GM19239 (cell line): ENCODE results near the gene HMGB2.

Source experiments
- DNase-seq: peaks from one replicate; pipeline ENCODE4 v3.0.0; 2011; ENCODE audit warnings: low spot score; ENCODE audit not compliant: insufficient read length
- FAIRE-seq: peaks from 2 replicates; lab custom pipeline; 2011; peaks lifted over from hg19 to GRCh38; lab: Jason Lieb, UNC

The HMGB2 gene

DNA sequence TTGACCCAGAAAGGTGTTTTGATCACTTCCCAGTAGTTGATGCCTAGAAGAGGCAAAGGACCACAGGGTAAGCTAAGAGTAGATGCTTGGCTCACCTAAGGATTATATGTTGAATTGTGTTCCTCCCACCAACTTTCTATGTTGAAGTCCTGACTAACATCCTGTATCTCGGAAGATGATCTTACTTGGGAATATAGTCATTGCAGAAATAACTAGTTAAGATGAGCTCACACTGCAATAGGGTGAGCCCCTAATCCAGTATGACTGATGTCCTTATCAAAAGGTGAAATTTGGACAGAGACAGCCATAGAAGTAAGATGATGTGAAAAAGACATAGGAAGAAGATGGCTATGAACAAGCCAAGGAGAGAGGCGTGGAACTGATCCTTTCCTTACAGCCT lies 3.3 kb upstream of the HMGB2 start:
- FAIRE-seq = no peak
- no peak for DNase-seq

DNA sequence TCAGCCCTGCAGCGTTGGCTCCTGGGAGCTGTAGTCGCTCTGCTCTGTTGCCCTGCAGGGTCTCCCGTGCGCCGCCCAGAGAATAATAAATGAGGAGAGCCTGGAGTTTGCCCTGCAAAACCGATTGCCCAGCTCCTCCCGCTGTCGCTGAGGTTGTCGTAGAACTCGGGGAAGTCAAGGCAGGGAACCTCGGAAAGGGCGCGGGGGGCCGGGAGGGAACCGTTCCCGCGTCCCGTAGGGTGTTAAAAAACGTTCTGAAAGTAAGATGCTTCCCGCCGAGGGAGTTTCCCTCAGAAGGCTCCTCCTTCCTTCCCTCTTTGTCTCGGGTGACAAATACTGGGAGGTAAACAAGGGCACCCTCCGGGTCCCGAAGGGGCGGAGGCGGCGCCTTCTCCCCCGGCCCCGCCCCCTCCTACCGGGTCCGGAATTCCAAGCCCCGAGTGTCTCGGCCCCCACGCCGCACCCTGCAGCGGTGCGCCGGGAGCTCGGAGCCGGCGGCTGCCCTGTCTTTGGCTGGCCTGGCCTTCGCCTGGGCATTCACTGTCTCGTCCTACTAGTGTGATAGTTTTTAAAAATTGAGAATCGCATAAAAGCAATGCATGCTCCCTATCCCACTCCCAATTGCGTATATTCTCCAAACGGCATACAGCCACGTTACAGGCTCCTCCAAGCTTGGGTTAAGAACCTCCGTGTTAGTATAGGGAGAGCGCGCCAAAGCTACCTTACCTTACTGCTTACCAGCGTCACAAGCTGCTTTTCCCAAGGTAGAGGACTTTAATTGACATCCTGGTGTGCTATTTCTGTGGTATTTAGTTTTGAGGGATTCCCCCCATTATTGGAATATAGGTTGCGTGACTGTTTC lies 964 bp upstream of the HMGB2 start:
- peak; percentile 50 for DNase-seq

DNA sequence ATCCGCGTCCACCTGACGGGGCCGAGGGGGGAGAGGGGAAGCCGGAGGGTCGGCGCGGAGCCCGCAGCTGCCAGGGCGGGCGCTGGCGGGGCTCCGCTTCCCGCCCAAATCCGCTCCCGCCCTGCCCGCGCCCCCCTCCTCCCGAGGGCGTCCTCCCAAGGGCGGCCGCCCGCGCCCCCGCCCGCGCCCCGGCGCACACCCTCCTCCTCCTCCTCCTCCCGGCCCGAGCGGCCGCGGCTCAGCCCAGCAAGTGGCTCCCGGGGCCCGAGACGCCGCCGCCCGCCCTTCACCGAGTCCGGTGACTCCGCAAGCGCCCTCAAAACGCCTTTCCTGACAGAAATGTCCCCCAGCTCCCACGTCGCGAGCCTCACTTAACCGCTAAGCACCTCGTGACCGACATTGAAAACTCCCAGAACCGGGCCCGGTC lies 487 bp downstream of the HMGB2 start:
- FAIRE-seq (no peak), DNase-seq (no peak)

More for the DNA sequence above, 964 bp upstream of the HMGB2 start:
- peak; percentile 75 for FAIRE-seq

DNA sequence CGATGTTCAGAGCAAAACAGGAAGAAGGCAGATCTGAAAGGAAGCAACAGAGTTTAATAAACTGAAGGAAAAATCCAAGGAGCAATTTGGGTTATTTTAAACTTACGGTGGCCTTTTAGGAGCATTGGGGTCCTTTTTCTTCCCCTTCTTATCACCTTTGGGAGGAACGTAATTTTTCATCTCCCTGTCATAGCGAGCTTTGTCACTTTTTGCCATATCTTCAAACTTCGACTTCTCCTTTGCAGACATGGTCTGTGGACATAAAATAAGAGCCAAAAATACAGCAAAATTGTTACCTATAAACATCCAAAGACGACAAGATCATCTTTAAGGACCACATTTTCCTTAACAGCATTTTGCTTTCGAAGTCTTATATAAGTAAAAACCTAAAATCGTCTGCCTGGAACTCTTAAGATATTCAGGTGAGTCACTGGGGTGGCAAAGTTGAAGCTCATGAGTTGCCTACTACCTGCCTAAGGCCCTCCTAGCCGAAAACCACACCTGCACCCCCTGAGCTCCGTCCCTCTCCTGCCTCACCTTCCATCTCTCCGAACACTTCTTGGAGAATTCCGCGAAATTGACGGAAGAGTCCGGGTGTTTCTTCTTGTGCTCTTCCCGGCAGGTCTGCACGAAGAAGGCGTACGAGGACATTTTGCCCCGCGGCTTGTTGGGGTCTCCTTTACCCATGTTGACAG lies 1.0 kb downstream of the HMGB2 start:
- DNase-seq = no peak
- FAIRE-seq = peak; percentile 89

DNA sequence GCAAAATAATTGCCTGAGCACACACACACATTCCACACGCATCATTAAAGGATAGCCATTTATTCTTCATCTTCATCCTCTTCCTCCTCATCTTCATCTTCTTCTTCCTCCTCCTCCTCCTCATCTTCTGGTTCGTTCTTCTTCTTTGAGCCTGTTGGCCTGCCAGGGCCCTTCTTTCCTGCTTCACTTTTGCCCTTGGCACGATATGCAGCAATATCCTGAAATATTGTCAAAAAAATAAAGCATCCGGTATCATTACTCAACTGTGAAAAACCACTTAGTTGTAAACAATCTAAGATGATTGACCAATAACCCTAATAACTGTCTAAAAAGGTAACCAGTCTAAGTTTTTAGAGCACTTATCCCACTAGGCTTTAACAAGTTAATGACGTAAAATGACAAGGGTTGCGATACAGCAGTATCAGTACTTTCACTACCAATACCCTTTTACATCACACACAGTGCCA lies 2.1 kb downstream of the HMGB2 start:
- DNase-seq (no peak), FAIRE-seq (no peak)

DNA sequence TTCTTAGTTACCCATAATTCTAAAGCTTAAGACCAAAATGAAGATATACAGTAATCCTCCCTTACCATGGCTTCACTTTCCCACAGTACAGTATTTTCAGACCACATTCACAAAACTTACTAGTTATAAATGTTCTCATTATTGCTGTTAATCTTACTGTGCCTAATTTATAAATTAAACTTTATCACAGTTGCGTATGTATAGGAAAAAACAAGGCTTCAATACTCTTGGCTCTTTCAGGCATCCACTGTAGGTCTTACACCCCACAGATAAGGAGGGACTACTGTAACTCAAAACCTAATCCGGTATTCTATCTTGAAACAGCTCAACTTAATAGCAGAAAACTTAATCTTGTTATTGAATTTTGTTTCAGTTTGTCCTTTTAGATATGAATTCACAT lies 3.6 kb downstream of the HMGB2 start:
- DNase-seq (no peak), FAIRE-seq (peak; percentile 4)

DNA sequence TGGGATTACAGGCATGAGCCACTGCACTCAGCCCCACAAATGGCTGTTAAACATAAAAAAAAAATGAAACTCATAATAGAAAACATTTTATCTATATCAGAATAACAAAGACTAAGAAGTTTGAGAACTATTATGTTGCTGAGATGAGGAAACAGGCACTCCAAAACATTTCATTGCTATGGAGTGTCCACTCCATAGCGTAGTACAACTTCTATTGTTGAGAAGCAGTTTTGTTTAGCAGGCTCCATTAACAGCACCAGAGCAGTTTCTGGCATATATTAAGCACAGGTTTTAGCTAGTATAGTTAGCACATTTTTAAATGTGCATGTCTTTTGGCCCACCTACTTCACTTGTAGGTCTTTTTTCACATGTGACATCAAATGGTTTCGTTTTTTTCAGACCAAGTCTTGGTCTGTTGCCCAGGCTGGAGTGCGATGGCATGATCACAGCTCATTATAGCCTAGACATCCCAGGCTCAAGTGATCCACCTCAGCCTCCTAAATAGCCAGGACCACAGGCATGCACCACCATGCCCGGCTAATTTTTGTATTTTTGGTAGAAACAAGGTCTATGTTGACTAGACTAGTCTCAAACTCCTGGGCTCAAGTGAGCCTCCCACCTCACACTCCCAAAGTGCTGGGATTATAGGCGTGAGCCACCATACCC lies 5.8 kb downstream of the HMGB2 start:
- FAIRE-seq = no peak
- no peak for DNase-seq

DNA sequence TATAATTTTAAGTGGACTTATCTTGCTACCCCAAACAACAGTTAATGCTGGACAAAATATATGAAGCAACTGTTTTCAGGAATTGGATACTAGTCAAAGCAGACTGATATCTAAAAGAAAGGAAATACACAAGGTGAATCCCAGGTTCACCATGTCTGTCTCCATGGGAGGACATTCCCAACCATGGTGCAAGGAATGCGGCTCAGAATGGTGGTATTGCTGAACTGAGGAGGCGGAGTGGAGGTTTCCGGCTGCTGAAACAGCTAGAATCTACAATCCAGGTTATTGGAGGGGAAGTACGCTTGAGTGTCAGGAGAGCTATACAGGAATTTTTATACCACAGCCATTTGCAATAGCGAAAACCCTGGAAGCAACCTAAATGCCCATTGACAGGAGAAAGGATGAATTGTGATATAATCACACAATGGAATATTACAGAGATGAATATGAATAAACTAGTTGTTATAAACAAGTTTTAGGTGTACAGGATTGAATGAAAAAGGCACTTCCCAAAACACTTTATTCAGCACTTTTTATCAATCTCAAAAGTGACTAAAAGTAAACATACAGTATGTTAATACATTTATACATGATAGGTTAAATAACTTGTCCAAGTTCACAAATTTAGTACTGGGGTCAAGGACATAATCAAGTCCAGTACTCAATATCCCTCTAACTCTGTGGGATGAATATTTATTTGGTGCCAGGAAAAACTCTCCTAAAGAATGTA lies 9.0 kb downstream of the HMGB2 start:
- FAIRE-seq (no peak), DNase-seq (no peak)

DNA sequence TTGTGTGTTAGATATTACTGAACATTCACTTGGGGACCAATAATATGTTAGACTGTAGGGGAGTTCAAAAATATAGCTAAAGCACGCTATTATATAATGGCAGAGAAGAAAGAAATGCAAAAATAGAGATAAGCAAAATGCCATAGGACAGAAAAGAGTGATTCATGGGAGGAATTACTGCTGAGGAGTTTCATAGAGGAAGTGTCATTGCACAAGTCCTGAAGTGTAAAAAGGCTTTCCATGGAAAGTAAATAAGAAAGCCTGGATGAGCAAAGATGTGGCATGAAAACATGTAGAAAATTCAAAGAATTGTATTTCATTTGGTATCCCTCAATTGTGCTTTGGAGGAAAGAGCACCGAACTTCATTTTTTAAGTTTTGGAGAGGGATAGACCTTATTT lies 14.5 kb downstream of the HMGB2 start:
- DNase-seq (no peak), FAIRE-seq (no peak)

DNA sequence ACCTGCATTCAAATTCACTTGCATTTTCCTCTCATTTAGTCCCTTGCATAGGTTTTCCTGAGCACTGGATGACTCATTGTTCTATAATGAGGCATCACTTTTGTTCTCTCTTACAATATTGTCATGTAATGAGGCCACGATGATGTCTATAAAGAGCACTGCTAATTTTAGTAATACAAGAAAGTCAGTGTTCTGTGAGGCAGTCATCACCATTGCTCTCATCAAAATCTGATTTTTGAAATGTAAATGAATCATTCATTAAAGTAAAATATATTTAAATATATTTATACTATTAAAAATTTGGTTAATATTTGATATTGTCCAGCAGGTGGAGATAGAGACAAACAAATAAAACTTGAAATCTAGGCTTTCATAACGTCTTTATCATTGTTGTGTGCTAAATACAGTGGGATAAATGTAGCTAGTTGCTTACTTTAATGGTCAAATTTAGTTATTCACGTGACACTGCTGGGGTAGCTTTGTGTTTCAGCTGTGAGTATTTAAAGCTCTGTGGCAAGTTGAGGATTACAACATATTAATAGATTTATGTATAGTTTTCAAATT lies 15.4 kb downstream of the HMGB2 start:
- no peak for DNase-seq
- peak; percentile 78 for FAIRE-seq

DNA sequence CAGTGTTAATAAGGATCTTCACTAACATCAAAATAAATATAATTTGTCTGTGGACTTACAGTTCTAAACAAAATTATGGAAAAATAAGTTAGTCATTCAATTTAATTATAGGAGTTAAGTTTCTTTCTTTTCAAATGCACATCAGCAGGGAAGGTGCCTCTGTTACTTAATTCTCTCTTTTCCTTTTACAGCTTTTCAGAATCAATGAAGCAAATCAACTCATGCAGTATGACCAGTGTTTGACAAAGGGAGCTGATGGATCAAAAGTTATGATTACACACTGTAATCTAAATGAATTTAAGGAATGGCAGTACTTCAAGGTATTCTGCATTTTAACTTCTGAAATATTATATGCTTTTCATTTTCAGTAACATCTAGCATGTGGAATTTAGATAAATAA lies 15.9 kb downstream of the HMGB2 start:
- FAIRE-seq (peak; percentile 49), DNase-seq (no peak)

DNA sequence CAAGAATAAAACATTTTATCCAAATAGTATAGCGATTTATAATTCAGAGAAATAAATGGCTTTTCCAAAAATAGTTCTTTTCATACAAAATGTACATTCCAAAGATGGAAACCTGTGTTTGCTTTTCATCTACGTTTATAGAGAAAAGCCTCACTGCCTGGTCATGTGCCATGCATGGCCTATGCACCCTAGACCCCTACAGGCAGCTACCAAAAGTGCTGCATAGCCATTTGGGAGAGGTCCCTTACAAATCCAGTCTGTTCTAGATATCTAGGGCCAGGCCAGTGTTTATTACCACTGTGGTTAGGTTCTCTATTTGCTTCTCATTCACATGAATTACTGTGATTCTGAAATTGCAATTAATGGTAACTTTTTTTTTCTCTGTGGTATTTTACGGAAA lies 17.2 kb downstream of the HMGB2 start:
- DNase-seq (no peak), FAIRE-seq (no peak)

DNA sequence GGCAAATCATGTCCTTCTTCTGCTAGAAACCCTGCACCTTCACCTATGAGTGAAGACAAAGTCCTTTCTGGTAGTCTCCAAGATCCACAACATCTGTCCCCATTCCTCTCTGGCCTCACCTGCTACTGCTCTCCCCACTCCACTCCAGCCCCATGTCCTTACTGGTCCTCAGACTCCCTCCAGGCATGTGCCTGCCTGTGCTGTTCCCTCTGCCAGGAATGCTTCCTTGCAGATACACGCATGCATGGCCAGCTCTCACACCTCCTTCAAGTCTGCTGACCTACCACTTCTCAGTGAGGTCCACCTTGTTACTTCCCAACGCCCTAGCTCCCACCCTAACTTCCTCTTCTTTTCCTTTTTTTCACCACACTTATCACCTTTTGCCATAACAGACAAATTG lies 18.1 kb downstream of the HMGB2 start:
- FAIRE-seq = no peak

DNA sequence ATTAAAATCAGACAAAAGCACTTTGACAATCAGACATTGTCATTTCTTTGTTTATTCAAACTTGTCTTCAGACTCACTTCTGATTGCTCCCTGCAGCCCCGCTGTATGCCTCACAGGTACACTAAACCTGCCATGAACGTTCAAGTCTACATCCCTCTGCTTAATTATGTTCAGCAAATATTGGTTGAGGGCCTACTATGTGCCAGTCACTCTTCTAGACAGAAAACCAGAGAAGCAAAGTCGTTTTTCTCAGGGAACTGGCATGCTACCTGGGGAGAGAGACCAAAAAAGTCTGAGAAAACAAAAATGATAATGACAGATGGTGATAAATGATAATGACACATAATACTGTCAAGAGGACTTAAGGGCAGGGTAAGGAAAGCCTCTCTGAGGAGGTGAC lies 19.4 kb downstream of the HMGB2 start:
- FAIRE-seq (no peak), DNase-seq (no peak)

More for the DNA sequence above, 18.1 kb downstream of the HMGB2 start:
- no peak for DNase-seq

DNA sequence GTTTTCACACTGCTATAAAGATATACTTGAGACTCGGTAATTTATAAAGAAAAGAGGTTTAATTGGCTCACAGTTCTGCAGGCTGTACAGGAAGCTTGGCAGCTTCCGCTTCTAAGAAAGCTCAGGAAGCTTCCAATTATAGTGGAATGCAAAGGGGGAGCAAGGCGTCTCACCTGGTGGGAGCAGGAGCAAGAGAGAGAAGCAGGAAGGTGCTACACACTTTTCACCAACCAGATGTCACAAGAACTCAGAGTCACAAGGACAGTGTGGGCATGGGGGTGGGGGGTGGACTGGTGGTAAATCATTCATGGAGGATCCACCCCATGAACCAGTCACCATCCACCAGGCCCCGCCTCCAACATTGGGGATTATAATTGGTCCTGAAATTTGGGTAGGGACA lies 22.8 kb downstream of the HMGB2 start:
- DNase-seq (no peak), FAIRE-seq (no peak)

DNA sequence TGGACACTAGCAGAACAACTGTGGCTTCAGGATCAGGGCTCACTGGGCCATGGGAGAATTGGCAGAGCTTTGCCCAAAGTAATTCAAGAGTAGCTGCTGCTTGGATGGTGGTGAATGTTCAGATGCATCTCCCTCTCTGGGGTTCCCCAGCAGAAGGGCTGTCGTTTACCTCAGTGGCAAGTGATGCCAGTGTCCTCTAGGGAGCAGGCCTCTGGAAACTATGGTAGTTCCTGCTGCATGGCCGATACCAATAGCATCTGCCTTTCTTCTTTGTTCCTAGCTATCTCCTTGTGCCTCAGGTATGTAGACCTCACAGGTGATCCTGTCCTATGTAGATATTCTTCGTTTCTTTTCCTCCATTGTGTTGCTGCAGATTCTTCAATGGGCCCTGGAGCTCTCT lies 26.4 kb downstream of the HMGB2 start:
- FAIRE-seq (no peak), DNase-seq (no peak)

DNA sequence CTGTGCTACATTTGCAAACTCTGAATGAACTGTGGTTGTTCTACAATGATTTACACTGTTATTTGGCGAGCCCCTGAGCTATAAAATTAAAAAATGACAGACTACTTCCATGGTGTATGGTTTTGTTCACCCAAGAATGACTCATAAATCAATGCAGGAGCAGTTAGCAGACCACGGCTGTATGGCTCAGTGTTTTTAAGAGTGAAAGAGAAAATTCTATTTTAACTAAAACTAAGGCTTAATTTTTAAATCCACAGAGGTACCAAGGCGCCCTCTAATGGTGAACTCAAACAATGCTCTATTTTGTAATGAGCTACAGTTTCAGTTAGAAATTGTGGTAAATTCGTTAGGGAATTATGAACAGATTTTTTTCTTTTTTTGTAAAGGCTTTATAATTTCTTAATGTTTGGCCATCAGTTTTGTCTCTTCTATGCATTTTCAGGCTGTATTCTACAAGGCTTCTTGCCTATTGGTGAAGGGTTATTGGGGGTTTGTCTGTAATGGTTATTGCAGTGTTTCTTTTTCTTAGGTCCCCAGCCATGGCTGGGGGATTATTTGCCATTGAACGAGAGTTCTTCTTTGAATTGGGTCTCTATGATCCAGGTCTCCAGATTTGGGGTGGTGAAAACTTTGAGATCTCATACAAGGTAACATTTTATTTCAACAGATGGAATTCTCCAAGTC lies 32.5 kb downstream of the HMGB2 start:
- no peak for DNase-seq
- peak; percentile 37 for FAIRE-seq

DNA sequence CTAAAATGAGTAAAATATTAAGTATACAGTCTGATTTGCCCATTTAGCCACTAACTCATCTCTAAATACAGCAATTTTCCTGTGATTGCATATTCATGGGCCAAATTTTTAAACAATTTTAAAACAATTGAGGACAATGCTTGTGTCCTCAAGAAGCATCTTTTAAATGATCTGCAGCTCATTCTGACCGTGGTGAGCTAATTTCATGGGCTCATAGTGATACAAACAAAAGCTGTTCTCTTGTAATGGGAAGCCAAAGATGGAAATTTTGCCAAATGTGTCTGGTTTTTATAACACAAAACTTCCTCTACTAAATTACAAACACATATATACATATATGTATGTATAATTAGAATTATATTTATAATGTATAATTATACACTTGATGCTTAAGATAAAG lies 39.7 kb downstream of the HMGB2 start:
- FAIRE-seq (no peak), DNase-seq (no peak)

DNA sequence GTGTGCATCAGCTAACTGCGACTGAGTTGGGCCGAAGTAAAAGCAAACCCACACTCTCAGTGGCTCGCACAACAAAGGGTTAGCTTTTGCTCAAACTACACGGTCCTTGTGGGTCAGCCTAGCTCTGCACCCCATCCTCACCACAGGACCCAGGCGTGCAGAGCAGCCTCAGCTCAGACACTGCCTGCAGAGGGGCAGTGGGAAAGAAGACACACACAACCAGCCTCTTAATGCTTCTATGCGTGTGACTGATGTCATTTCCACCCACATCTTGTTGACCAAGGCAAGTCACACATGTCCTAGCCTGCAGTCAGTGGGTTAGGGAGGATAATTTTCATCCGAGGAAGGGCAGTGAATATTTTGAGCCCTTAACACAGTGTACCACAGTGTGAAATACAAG lies 40.5 kb downstream of the HMGB2 start:
- no peak for DNase-seq
- FAIRE-seq = peak; percentile 18
